OCI-LY1 (cell line): Measurements from ENCODE around the gene MS4A4E.

Source experiments
- CTCF ChIP-seq: fragments of 200-600 bp; sonication (generic), shearing (Covaris generic); IDR thresholded peaks from 2 replicates; pipeline ENCODE4 v1.5.1; 2017; ENCODE audit warnings: mild to moderate bottlenecking, antibody characterized with exemption, low read length, moderate library complexity, mixed read lengths
- EZH2 ChIP-seq: fragments of 200-600 bp; sonication (generic), shearing (Covaris generic); IDR thresholded peaks from 2 replicates; pipeline ENCODE4 v1.8.0; 2017; ENCODE audit warnings: borderline replicate concordance, mixed run types, mild to moderate bottlenecking, antibody characterized with exemption, low read length, moderate library complexity, mixed read lengths

- TF ChIP-seq CTCF: no peak
- TF ChIP-seq EZH2: no peak
Observed at GRCh38 chr11:60221692-60222091, 21.2 kb downstream of the MS4A4E start.
